Tibial artery (tissue), 4 donors: Measurements from ENCODE around the gene CHST10.

Experiments used
- DNase-seq, 2 donors: peaks; one replicate each; pipeline ENCODE4 v3.0.0-alpha.2; 2019
- H3K27ac ChIP-seq, 2 donors: fragments of 200-600 bp; sonication (generic) in 1 of 2; 1 replicate in 1 of 2; 2 replicates in 1 of 2; pipeline ENCODE4 v1.5.1; 2018 to 2019; ENCODE audit warnings: mild to moderate bottlenecking in 1 of 2
- H3K27me3 ChIP-seq, 2 donors: fragments of 200-600 bp; sonication (generic) in 1 of 2; one replicate each; pipeline versions ENCODE4 v1.5.1 to v1.6.0; 2016 to 2019
- H3K36me3 ChIP-seq, 3 donors: fragments of 200-600 bp; sonication (generic) in 2 of 3; one replicate each; pipeline ENCODE4 v1.5.1; 2016 to 2019; ENCODE audit warnings: mild to moderate bottlenecking in 2 of 3
- H3K4me1 ChIP-seq, 4 donors: fragments of 200-600 bp; sonication (generic) in 2 of 4; 1 replicate in 3 of 4; 2 replicates in 1 of 4; pipeline ENCODE4 v1.5.1; 2016 to 2019
- H3K4me3 ChIP-seq, 2 donors: fragments of 200-600 bp; sonication (generic) in 1 of 2; 1 replicate in 1 of 2; 2 replicates in 1 of 2; pipeline ENCODE4 v1.5.1; 2018 to 2019; ENCODE audit warnings: mild to moderate bottlenecking in 2 of 2
- H3K9me3 ChIP-seq, 3 donors: fragments of 200-600 bp; sonication (generic) in 1 of 3; one replicate each; pipeline ENCODE4 v1.5.1; 2016 to 2019
- CTCF ChIP-seq, 2 experiments: fragments of 200-600 bp in 1 of 2; fragments of 450-650 bp in 1 of 2; IDR thresholded peaks; one replicate each; pipeline ENCODE4 v1.5.1; 2017 to 2019; ENCODE audit warnings: antibody characterized with exemption in 2 of 2, mild to moderate bottlenecking in 1 of 2, moderate library complexity in 1 of 2
- intact Hi-C: fragments of 100-400 bp; cut with DNase I; formaldehyde crosslinking; loops from one replicate; pipeline ENCODE4 v1.15.0; 2023; ENCODE audit warnings: low total_unique reads

Gene CHST10

GRCh38 chr2:100393362-100393761, 24.1 kb downstream of the CHST10 start:
- no peak for TF ChIP-seq CTCF (IDR thresholded peaks at IDR 0.05)
- no peak overlapping the region for H3K27ac ChIP-seq
- H3K4me1 ChIP-seq: peaks cover 0 to 4% (median 0%) of the 10 kb centered on the region in 4 donors
- intact Hi-C loops: no loop called here
- no peak overlapping the region for H3K4me3 ChIP-seq
- no peaks in the 10 kb centered on the region for H3K27me3 ChIP-seq
- peaks cover 4 to 50% (median 41%) of the 10 kb centered on the region in 3 donors for H3K36me3 ChIP-seq
- no peak for DNase-seq
- H3K9me3 ChIP-seq: no peaks in the 10 kb centered on the region

GRCh38 chr2:100392715-100393114, 24.8 kb downstream of the CHST10 start:
- no peak overlapping the region for H3K27ac ChIP-seq
- DNase-seq: peak in 1 of 2 donors; percentile 35
- intact Hi-C loops: no loop called here
- H3K4me1 ChIP-seq: peaks cover 0 to 4% (median 0%) of the 10 kb centered on the region in 4 donors
- no peak for TF ChIP-seq CTCF (IDR thresholded peaks at IDR 0.05)
- H3K9me3 ChIP-seq: no peaks in the 10 kb centered on the region
- H3K36me3 ChIP-seq: peaks cover 4 to 45% (median 35%) of the 10 kb centered on the region in 3 donors
- no peak overlapping the region for H3K4me3 ChIP-seq
- no peaks in the 10 kb centered on the region for H3K27me3 ChIP-seq

- H3K4me3 ChIP-seq: no peak overlapping the region
- TF ChIP-seq CTCF (IDR thresholded peaks at IDR 0.05): no peak
- no peaks in the 10 kb centered on the region for H3K9me3 ChIP-seq
- H3K36me3 ChIP-seq: peaks cover 4 to 37% (median 30%) of the 10 kb centered on the region in 3 donors
- H3K27me3 ChIP-seq: no peaks in the 10 kb centered on the region
- no peak for DNase-seq
- intact Hi-C loops: no loop called here
- H3K4me1 ChIP-seq: peaks cover 0 to 4% (median 0%) of the 10 kb centered on the region in 4 donors
- no peak overlapping the region for H3K27ac ChIP-seq
Measured at GRCh38 chr2:100391735-100392515, 25.5 kb downstream of the CHST10 start.

GRCh38 chr2:100390001-100390940, 27.2 kb downstream of the CHST10 start:
- TF ChIP-seq CTCF (IDR thresholded peaks at IDR 0.05): no peak
- DNase-seq: peak in 1 of 2 donors; percentile 27
- Histone ChIP-seq H3K4me1 (peaks cover 0 to 4% (median 0%) of the 10 kb centered on the region in 4 donors), H3K27ac (no peak overlapping the region), H3K4me3 (no peak overlapping the region), H3K27me3 (no peaks in the 10 kb centered on the region), H3K36me3 (peaks cover 4 to 27% (median 25%) of the 10 kb centered on the region in 3 donors), H3K9me3 (no peaks in the 10 kb centered on the region)
- intact Hi-C loops: no loop called here

GRCh38 chr2:100388703-100389102, 28.8 kb downstream of the CHST10 start:
- intact Hi-C loops: no loop called here
- Histone ChIP-seq H3K27ac (no peak overlapping the region), H3K4me1 (no peaks in the 10 kb centered on the region), H3K27me3 (no peaks in the 10 kb centered on the region), H3K36me3 (peaks cover 4 to 24% (median 22%) of the 10 kb centered on the region in 3 donors), H3K4me3 (no peak overlapping the region), H3K9me3 (no peaks in the 10 kb centered on the region)
- TF ChIP-seq CTCF (IDR thresholded peaks at IDR 0.05): no peak
- DNase-seq: no peak
